HG03558 (cell line): ENCODE results near the gene ACTA2.
"Not testable (repeated sequence)": the region's sequence is repeated elsewhere in the genome, so short reads cannot be mapped to it uniquely, and the experiment has no call there.

ENCODE experiments used
- ATAC-seq: cut with Tn5 transposase; IDR thresholded peaks from one replicate; pipeline ENCODE4 v1.9.1; 2021; ENCODE audit warnings: moderate number of reproducible peaks; ENCODE audit not compliant: unreplicated experiment; ENCODE audit errors: extremely low read depth

The ACTA2 gene

GRCh38 chr10:88954458-88955083 is 2.0 kb upstream of the ACTA2 start:
- no peak for ATAC-seq

GRCh38 chr10:88953662-88954061 is 1.1 kb upstream of the ACTA2 start:
- no peak for ATAC-seq

GRCh38 chr10:88949912-88950837 is 2.4 kb downstream of the ACTA2 start:
- no peak for ATAC-seq

GRCh38 chr10:88949051-88949450 is 3.5 kb downstream of the ACTA2 start:
- ATAC-seq: no peak

- ATAC-seq: no peak
These were observed 5.5 kb downstream of the ACTA2 start for GRCh38 chr10:88946965-88947590.

- ATAC-seq: no peak
These were observed 6.4 kb downstream of the ACTA2 start for GRCh38 chr10:88946200-88946599.

- ATAC-seq: no peak
These were observed 7.8 kb downstream of the ACTA2 start for GRCh38 chr10:88944813-88945212.

GRCh38 chr10:88943778-88944177 is 8.8 kb downstream of the ACTA2 start:
- ATAC-seq: no peak

- ATAC-seq: no peak
These were observed 11.5 kb downstream of the ACTA2 start for GRCh38 chr10:88941026-88941425.

GRCh38 chr10:88938938-88939337 is 13.6 kb downstream of the ACTA2 start:
- ATAC-seq: no peak

- ATAC-seq: no peak
These were observed 14.5 kb downstream of the ACTA2 start for GRCh38 chr10:88938039-88938438.

GRCh38 chr10:88936656-88937055 is 15.9 kb downstream of the ACTA2 start:
- no peak for ATAC-seq

- no peak for ATAC-seq
These were observed 17.5 kb downstream of the ACTA2 start for GRCh38 chr10:88934900-88935672.

- ATAC-seq: no peak
These were observed 19.0 kb downstream of the ACTA2 start for GRCh38 chr10:88933564-88933963.

- no peak for ATAC-seq
These were observed 19.9 kb downstream of the ACTA2 start for GRCh38 chr10:88932539-88933256.

- ATAC-seq: not testable (repeated sequence)
These were observed 20.5 kb downstream of the ACTA2 start for GRCh38 chr10:88932029-88932428.

- no peak for ATAC-seq
These were observed 21.0 kb downstream of the ACTA2 start for GRCh38 chr10:88931548-88931947.

- ATAC-seq: no peak
These were observed 24.3 kb downstream of the ACTA2 start for GRCh38 chr10:88928254-88928653.

GRCh38 chr10:88927416-88927690 is 25.2 kb downstream of the ACTA2 start:
- ATAC-seq: no peak
